NCI-H1436 (cell line): ENCODE measurements around the gene FGF21.
A peak's percentile ranks its signal among the peaks of the same experiment; 100 is the strongest.
"Not testable (repeated sequence)": the region's sequence is repeated elsewhere in the genome, so short reads cannot be mapped to it uniquely, and the experiment has no call there.

Experiments used
- DNase-seq: peaks from one replicate; lab custom pipeline; 2025; lab: John Stamatoyannopoulos, UW

Gene FGF21

GRCh38 chr19:48787331-48787730 is 32.0 kb downstream of the FGF21 start:
- not testable (repeated sequence) for DNase-seq

GRCh38 chr19:48793271-48793670 is 37.9 kb downstream of the FGF21 start:
- DNase-seq: no peak

- DNase-seq: no peak
These were observed 39.0 kb downstream of the FGF21 start for GRCh38 chr19:48794291-48794690.

- DNase-seq: peak; percentile 97
These were observed 39.8 kb downstream of the FGF21 start for GRCh38 chr19:48795055-48795684.

- no peak for DNase-seq
These were observed 40.4 kb downstream of the FGF21 start for GRCh38 chr19:48795685-48796070.

GRCh38 chr19:48796298-48797083 is 41.2 kb downstream of the FGF21 start:
- no peak for DNase-seq

GRCh38 chr19:48797103-48797502 is 41.8 kb downstream of the FGF21 start:
- DNase-seq: no peak

- no peak for DNase-seq
These were observed 43.6 kb downstream of the FGF21 start for GRCh38 chr19:48798937-48799336.

GRCh38 chr19:48799358-48800300 is 44.3 kb downstream of the FGF21 start:
- no peak for DNase-seq

GRCh38 chr19:48802623-48803022 is 47.3 kb downstream of the FGF21 start:
- no peak for DNase-seq

- DNase-seq: no peak
These were observed 49.2 kb downstream of the FGF21 start for GRCh38 chr19:48804496-48804895.

GRCh38 chr19:48805452-48805851 is 50.1 kb downstream of the FGF21 start:
- DNase-seq: no peak

- DNase-seq: peak; percentile 47
These were observed 51.1 kb downstream of the FGF21 start for GRCh38 chr19:48806518-48806817.

GRCh38 chr19:48806818-48807589 is 51.7 kb downstream of the FGF21 start:
- no peak for DNase-seq

GRCh38 chr19:48807590-48808308 is 52.4 kb downstream of the FGF21 start:
- DNase-seq: no peak
